ENCODE measurements around the gene HAUS8.

- TF ChIP-seq CTCF (IDR thresholded peaks at IDR 0.05) (no peak), ZFX (IDR thresholded peaks at IDR 0.05; ENCODE audit: borderline replicate concordance) (no peak)
Measured at GRCh38 chr19:17045907-17046502, 29.2 kb downstream of the HAUS8 start.

All from 22Rv1 (cell line).